Smooth muscle cell of the brain vasculature (primary cell): ENCODE measurements around the gene ADAR.
A peak's percentile ranks its signal among the peaks of the same experiment; 100 is the strongest.

ENCODE experiments used
- DNase-seq: peaks from one replicate; pipeline ENCODE4 v3.0.0-alpha.2; 2012; ENCODE audit warnings: low read depth, low spot score

ADAR gene

GRCh38 chr1:154557248-154557938 lies 50.6 kb downstream of the ADAR start:
- no peak for DNase-seq

GRCh38 chr1:154556422-154556821 lies 51.6 kb downstream of the ADAR start:
- no peak for DNase-seq

GRCh38 chr1:154553056-154554030 lies 54.6 kb downstream of the ADAR start:
- no peak for DNase-seq

DNA sequence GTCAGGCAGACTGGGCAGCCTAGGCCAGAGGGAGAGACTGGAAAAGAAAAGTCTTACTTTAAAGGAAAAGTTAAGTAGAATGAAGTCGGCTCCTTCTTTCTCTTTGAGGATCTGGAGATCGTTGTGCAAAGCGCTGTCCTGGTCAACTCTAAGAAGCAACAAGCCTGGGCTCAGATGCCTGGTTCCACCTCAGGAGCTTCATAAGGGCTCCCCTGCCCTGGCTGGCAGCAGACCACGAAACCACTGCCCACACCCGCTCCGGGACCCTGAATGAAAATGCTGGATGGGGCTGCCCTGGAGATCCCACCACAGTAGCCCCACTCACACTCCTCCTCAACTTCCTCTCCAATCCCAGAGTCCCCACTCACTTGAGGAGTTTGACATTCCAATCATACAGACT lies 56.0 kb downstream of the ADAR start:
- no peak for DNase-seq

- DNase-seq = no peak
Measured at GRCh38 chr1:154551474-154551873, 56.5 kb downstream of the ADAR start.

DNA sequence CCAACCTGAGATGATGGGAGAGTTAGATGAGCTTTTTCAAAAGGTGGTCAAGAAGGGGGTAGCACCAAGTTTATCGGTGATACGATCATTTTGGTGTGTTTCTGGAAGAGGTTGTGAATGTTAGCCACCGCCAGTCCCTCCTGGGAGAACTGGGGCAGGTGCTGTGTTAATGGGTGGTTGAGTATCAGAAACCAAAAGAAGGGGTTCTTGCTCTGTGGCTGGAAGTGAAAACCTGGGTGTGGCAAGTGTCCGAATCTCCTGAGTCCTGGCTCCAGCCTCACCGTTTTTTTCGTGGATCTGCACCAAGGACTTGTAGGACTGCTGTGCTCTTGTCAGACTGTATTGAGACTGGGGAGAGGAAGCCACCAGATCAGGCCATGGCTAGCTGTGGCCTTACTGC lies 57.3 kb downstream of the ADAR start:
- DNase-seq = no peak

- no peak for DNase-seq
Measured at GRCh38 chr1:154550070-154550469, 57.9 kb downstream of the ADAR start.

DNA sequence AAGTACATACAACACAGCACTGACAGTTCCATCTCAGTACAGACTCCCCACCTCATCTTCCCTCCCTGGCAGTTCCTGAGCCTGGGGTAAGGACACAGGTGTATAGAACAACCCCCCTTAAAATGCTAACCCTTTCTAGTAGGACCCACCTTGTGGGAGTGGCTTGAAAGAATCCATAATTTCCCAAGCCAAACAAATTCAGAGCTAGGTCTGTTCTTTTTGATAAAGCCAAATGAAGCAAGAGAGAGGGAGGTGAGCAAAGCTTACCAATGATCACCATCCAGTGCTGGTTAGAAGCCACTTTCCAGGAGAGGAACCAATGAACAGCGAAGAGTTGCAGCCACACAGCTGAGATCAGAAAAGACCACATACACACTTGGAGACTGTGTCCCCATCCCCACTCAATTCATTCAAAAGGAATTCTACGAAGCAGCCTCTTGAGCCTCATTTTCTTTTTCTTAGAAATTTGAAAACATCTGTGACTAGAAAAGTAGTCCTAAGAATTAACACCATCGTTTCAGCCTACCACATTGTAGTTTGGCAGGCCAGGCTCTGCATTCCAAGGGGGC lies 58.7 kb downstream of the ADAR start:
- DNase-seq = no peak

DNA sequence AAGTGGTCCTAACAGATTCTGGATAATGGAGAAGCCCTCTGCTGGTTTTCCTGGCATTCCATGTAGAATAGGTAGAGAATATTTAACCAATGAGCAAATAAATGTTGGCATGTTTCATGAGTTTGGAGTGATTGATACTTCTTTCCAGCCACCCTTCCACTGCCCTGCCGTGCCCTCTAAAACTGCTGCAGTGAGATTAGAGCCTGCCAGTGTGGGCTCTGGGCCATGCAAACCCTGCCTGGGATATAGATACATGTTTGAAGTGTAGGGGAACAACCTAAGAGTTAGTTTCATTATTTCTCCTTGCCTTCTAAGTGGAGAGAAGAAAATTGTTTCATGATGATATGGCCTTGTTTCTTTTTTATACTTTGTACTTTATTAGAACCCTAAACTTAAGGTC lies 60.0 kb downstream of the ADAR start:
- DNase-seq = no peak

DNA sequence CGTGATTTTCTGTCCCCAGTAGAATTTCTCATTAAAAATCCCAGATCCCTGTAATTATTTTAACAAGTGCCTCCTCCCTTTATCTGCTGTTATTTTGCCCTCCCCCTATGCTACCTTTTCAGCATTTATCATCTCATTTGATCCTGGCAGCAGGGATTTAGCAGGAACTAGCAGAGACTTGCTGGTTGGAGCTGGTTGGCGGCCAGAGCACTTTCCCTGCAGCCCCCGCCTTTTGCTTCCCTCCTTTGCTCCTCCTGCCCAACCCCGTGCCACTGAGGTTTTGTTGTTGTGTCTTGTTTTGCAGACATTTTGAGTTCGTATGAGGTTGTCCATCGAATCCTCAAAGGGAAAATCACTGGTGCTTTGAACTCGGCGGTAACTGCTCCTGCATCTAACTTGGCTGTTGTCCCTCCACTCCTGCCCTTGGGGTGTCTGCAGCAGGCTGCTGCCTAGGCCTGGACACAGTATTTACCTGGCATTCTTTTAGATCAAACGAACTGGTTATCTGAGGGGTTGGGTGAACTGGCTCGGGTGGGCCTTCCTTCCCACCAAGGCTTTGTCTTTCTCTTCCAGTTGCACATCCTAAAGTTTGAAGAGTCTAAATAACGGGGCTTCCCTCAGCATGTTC lies 60.8 kb downstream of the ADAR start:
- no peak for DNase-seq

DNA sequence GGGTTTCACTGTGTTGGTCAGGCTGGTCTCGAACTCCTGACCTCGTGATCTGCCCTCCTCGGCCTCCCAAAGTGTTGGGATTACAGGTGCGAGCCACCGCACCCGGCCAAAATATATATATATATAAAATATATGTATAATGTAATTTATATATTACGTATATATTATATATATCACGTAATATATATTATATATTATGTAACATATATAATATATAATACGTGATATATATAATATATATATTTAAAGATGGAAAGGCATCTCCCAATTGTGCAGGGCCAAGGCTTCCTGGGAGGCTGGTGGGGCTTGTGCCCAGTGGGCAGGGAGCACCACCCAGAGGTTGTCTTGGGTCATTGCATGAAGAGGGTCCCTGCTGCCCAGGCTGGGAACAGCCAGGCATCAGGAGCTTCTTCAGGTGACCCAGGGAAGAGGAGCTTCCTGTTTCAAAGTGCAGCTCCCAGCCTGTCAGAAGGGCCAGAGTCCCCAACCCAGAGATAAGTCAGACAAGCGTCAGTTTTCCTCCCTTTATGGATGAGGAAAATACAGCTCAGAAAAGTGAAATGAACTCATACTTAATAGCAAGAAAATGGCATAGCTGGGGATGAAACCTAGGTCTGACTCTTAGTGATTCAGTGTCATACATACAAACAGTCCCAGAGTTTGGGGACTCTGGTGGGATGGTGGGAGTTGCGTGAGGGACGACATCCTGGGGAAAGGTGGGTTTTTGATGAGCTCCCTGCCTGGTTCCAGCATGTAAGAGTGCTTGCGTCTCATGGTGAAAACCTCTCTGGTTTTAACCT lies 61.5 kb downstream of the ADAR start:
- DNase-seq = peak; percentile 26

GRCh38 chr1:154541231-154541630 lies 66.8 kb downstream of the ADAR start:
- no peak for DNase-seq

- no peak for DNase-seq
Measured at GRCh38 chr1:154539486-154540483, 68.2 kb downstream of the ADAR start.

GRCh38 chr1:154536570-154536969 lies 71.4 kb downstream of the ADAR start:
- no peak for DNase-seq

- no peak for DNase-seq
Measured at GRCh38 chr1:154533952-154534844, 73.8 kb downstream of the ADAR start.
